ENCODE measurements around the gene ADGRG7.

Gene ADGRG7

GRCh38 chr3:100600181-100601042 lies 9.0 kb upstream of the ADGRG7 start:
- peak in 1 of 2 donors; percentile 1 for DNase-seq (ENCODE audit: low read depth in 2 of 2)

- DNase-seq (ENCODE audit: low read depth in 2 of 2): no peak
Measured at GRCh38 chr3:100602506-100603444, 6.6 kb upstream of the ADGRG7 start.

GRCh38 chr3:100603469-100603868 lies 5.9 kb upstream of the ADGRG7 start:
- no peak for DNase-seq (ENCODE audit: low read depth in 2 of 2)

GRCh38 chr3:100605358-100605757 lies 4.0 kb upstream of the ADGRG7 start:
- DNase-seq (ENCODE audit: low read depth in 2 of 2): no peak

GRCh38 chr3:100606894-100607512 lies 2.4 kb upstream of the ADGRG7 start:
- DNase-seq (ENCODE audit: low read depth in 2 of 2): no peak

GRCh38 chr3:100609963-100610362 lies 562 bp downstream of the ADGRG7 start:
- no peak for DNase-seq (ENCODE audit: low read depth in 2 of 2)

GRCh38 chr3:100611221-100611620 lies 1.8 kb downstream of the ADGRG7 start:
- DNase-seq (ENCODE audit: low read depth in 2 of 2): no peak

- no peak for DNase-seq (ENCODE audit: low read depth in 2 of 2)
Measured at GRCh38 chr3:100613721-100614390, 4.5 kb downstream of the ADGRG7 start.

GRCh38 chr3:100614941-100615340 lies 5.5 kb downstream of the ADGRG7 start:
- no peak for DNase-seq (ENCODE audit: low read depth in 2 of 2)

GRCh38 chr3:100615684-100616083 lies 6.3 kb downstream of the ADGRG7 start:
- DNase-seq (ENCODE audit: low read depth in 2 of 2): no peak

- DNase-seq (ENCODE audit: low read depth in 2 of 2): no peak
Measured at GRCh38 chr3:100621251-100621650, 11.8 kb downstream of the ADGRG7 start.

GRCh38 chr3:100627491-100627890 lies 18.1 kb downstream of the ADGRG7 start:
- no peak for DNase-seq (ENCODE audit: low read depth in 2 of 2)

- no peak for DNase-seq (ENCODE audit: low read depth in 2 of 2)
Measured at GRCh38 chr3:100629421-100630127, 20.2 kb downstream of the ADGRG7 start.

- no peak for DNase-seq (ENCODE audit: low read depth in 2 of 2)
Measured at GRCh38 chr3:100630664-100631063, 21.3 kb downstream of the ADGRG7 start.

GRCh38 chr3:100631236-100631635 lies 21.8 kb downstream of the ADGRG7 start:
- DNase-seq (ENCODE audit: low read depth in 2 of 2): no peak

GRCh38 chr3:100634493-100635272 lies 25.3 kb downstream of the ADGRG7 start:
- no peak for DNase-seq (ENCODE audit: low read depth in 2 of 2)

GRCh38 chr3:100635273-100635701 lies 25.9 kb downstream of the ADGRG7 start:
- DNase-seq (ENCODE audit: low read depth in 2 of 2): no peak

- DNase-seq (ENCODE audit: low read depth in 2 of 2): no peak
Measured at GRCh38 chr3:100637197-100637631, 27.8 kb downstream of the ADGRG7 start.

- no peak for DNase-seq (ENCODE audit: low read depth in 2 of 2)
Measured at GRCh38 chr3:100640633-100641032, 31.2 kb downstream of the ADGRG7 start.

- no peak for DNase-seq (ENCODE audit: low read depth in 2 of 2)
Measured at GRCh38 chr3:100641471-100642032, 32.2 kb downstream of the ADGRG7 start.
